HL-60/S4 treated with phorbol 12-myristate 13-acetate at 8.2 ng/mL for 4 days and 3 days (cell line): Measurements from ENCODE around the gene RUVBL1.

Experiments used
- in situ Hi-C: fragments of 300-500 bp; cut with MboI; formaldehyde crosslinking; loops from 2 replicates; pipeline ENCODE4 v1.15.0; 2022; ENCODE audit warnings: low sequenced_read_pairs

The RUVBL1 gene

DNA sequence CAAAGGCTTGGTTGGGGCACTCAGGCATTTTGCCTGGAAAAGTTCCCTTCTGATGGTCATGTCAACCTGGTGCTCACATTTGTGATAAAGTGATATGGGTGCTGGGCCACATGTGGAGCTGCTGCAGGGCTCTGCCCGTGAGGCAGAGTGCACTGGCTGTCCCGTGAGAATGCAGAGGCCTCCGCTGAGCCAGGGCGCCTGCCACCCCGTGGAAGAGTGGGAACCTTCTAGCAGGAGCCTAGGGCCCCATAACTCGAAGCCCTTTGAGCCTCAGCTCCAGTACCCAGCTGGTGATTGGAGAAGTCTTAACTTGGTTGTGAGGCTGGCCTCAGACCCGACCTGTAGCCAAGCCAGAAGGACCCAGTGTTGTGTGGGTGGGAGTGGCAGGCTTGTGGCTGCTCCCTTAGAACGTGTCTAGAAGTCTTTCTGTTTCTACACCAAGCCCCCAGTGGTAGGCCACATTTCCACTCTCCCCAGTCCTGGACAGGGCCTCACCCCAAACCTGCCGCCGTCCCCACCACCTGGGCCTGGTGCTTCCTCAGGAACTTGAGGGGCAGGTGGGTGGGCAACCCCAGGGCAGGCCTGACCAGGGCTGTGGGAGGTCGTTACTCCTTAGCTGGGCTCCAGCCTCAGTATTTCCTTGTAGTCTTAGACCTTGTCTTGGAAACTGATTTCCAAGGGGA, 51.7 kb downstream of the RUVBL1 start:
- in situ Hi-C loops, result no loop called here

DNA sequence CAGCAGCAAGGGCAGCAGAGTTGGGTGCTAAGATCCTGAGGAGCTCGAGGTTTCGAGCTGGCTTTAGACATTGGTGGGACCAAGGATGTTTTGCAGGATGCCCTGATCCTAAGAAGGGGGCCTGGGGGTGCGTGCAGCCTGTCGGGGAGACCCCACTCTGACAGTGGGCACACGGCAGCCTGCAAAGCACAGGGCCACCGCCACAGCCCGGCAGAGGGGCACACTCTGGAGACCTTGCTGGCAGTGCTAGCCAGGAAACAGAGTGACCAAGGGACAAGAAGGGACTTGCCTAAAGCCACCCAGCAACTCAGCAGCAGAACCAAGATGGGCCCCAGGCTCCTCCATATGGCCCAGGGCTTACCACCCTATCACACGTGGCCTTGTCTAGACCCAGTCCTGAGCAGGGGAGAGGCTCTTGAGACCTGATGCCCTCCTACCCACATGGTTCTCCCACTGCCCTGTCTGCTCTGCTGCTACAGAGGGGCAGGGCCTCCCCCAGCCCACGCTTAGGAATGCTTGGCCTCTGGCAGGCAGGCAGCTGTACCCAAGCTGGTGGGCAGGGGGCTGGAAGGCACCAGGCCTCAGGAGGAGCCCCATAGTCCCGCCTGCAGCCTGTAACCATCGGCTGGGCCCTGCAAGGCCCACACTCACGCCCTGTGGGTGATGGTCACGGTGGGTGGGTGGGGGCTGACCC, 52.6 kb downstream of the RUVBL1 start:
- in situ Hi-C loops, result no loop called here

- in situ Hi-C loops, result no loop called here
Measured at GRCh38 chr3:128069271-128069670, 54.3 kb downstream of the RUVBL1 start.

DNA sequence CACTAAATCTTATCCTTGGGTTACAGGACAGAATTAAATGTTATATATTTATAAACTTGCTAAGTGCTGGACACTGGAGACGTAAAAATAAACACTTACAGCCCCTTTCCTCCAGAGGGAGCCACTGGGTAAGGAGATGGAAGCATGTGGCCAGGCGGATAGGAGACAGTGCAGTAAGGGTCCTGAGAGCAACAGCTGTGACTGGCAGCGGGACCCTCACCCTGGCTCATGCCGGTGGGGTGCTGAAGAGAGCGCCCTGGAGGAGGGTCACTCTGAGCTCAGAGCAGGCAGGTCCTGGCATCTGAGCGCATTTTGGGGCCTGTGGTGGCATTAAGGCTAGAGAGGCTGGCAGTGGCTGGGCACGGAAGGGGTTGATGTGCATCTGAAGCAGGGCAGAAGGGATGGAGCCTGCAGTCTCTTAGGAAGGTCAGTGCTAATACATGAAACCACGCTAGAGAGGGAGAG, 55.4 kb downstream of the RUVBL1 start:
- in situ Hi-C loops, result no loop called here

GRCh38 chr3:128067489-128067888, 56.1 kb downstream of the RUVBL1 start:
- in situ Hi-C loops, result no loop called here

GRCh38 chr3:128066676-128067075, 56.9 kb downstream of the RUVBL1 start:
- in situ Hi-C loops, result no loop called here

DNA sequence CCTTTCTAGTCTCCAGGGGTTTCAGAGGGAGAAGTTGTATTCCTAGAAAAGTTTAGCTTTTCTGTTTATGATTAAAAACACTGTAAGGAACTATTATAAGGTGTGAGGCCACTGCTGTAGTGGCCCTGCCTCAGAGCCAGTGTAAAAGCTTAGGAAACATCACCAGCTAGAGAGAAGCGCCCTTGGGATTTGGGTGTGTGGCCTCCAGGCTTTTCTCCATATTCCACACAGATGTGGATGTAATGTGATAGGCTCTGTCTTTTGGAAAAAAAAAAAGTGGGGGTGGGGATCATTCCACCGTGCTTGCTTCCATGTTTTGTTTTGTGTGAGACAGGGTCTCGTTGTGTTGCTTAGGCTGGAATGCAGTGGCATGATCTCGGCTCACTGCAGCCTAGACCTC, 57.5 kb downstream of the RUVBL1 start:
- in situ Hi-C loops, result no loop called here

DNA sequence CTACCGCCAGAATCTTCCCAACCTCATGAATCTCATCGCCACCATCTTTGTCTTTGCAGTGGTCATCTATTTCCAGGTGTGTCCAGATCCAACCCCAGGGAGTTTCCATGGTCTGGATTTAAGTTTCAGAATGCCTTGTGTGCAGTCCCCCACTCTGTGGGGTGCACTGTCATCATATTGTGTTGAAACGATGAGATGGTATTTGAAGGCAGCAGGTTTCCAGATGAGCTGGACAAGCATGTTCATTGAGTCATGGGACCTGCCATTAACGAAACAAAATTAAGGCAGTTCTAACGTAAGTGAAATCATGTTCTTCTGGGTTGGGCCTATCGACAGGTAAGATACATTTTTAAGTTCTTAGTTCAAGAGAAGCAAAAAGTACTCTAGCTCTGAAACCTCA, 58.6 kb downstream of the RUVBL1 start:
- in situ Hi-C loops, result no loop called here

DNA sequence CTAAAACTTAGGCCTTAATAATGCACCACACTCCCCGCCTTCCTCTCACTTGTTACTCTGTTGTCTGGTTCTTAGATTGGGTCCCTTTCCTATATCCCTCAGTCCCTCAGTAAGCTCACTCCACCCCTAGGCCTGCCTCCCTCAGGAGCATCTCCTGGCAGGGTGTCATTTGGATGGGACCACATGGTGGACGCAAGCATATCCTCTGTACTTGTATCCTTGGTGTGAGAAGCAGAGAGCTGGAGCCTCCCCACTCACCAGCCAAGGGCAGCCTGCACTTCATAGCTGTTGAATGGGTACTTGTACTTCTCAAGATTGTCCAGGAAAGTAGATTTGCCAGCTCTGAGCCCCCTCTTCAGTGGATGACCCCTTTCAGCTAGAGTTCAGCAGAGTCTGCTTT, 59.7 kb downstream of the RUVBL1 start:
- in situ Hi-C loops, result no loop called here

GRCh38 chr3:128062033-128062745, 61.4 kb downstream of the RUVBL1 start:
- in situ Hi-C loops, result no loop called here

- in situ Hi-C loops, result no loop called here
Measured at GRCh38 chr3:128060473-128061381, 62.9 kb downstream of the RUVBL1 start.

DNA sequence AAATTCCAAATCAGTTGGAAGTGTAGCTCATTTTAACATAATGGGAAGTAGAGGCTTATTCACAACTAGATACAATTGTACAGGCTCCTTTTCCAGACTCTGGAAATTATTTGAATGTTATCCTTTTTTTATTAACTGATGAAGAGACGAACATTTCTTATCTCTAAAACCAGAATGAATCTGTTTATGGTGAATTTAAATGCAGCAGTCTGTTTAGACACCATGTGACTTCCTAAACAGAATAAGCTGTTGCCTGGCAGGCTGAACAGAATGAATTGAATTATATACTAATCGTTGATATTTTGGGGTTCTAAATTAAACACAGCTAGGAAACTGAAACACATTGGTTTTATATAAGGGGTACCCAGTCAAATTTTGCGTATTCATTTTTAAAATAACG, 67.4 kb downstream of the RUVBL1 start:
- in situ Hi-C loops, result no loop called here

- in situ Hi-C loops, result no loop called here
Measured at GRCh38 chr3:128054367-128054766, 69.2 kb downstream of the RUVBL1 start.

DNA sequence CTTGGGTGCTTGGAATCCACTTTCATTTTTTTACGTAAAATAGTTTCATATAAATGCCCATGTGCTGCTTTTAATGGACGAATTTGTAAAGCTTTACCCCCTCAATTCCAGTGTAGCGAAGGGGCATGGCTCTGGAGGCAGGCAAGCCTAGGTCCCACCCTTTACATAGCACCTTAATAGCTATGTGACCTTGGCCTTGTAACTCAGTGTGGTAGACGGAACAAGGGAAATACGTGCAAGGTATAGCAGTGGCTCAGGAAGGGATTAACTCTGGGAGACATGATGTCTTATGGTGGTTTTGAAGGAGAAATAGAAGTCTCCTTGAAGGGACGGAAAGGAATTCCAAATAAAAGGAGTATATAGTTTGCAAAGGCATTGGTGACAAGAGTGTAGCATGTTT, 70.0 kb downstream of the RUVBL1 start:
- in situ Hi-C loops, result no loop called here

DNA sequence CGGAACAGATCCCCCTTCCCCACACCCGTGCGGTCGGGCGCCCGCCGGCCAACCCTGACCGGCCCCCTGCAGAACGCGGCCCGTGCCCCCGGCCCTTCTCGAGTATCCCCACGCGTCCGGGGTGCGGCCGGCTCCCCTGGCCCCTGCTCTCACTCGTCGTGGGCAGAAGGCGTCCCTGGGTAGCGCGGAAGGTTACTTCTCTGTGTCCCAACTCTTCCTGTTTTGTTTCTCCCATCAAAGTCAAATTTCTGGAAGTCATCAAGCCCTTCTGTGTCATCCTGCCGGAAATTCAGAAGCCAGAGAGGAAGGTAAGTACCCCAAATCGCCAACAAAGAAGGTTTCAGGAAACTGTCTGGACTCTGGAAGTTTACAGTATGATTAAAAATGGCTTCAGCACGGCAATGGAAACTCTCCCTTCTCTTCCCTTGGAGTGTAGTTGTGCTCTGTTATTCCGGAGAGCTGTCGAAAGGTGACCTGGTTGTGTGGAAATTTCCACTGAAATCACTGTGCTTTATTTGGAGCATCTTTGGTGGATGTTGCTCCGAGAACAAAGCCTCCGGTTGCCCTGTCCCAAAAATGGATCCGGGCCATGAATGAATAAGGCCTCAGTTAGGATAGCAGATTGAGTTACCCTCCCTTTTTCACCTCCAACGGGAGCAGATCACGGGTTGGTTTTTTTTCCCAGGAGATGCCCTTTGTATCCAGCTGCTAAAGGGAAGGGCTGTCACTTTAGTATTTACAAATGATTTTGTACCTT, 70.8 kb downstream of the RUVBL1 start:
- in situ Hi-C loops, result no loop called here

DNA sequence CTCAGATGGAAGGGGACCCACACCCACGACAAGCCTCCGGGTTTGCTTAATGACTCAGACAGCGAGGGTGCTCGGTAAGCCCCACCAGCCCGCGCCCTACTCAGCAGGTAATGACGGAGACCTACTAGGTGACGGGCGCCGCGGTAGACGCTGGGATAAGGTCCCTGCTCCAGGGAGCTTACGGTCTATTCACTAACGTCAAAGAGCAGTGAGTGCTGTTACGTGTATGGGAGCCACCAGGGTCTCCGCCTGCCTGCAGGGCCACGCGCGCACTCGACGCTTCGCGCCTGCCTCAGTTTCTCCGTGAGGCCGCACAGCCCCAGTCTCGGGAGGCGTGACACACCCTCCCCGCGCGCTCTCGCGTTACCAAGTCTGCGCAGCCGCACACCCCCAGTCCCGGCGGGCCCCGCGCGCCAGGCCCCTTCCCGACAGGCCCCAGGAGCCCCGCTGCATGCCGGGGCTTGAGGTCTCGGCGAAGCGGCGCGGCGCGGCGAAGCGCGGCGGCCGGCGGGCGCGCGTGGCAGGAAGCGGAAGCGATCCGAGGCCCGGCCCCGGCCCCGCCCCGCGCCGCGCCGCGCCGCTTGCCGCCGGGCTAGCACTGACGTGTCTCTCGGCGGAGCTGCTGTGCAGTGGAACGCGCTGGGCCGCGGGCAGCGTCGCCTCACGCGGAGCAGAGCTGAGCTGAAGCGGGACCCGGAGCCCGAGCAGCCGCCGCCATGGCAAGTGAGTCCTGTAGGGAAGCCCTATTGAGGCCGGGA, 71.6 kb downstream of the RUVBL1 start, which contains the start of gene SEC61A1:
Gene SEC61A1, plus strand, starts transcription at position 601 of the 758 bp plus-strand sequence. Its CDS starts 116 bp downstream, at position 717.
- in situ Hi-C loops, result no loop called here

- in situ Hi-C loops, result no loop called here
Measured at GRCh38 chr3:128051459-128051836, 72.2 kb downstream of the RUVBL1 start.

- in situ Hi-C loops, result no loop called here
Measured at GRCh38 chr3:128050597-128050996, 73.0 kb downstream of the RUVBL1 start.

DNA sequence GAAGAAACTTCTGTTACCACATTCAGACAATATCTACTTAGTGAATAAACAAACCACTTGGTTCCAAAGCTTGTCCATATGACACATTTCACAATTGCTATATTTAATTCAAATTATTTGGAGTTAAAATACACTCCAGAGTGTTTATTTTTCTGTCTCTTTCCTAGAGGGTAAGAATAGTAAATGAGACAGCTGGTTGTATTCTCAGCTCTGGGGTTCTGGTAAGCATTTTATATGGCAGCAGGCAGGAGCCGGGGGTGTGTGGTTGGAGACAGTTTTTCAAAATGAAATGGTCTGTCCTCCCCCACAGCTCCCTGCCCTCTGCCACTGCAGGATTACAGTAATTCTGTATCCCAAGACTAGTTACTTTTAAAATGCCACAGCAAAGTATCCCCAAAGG, 82.3 kb downstream of the RUVBL1 start:
- in situ Hi-C loops, result no loop called here
